PC-3 (cell line): ENCODE data around the gene LHFPL5.

ENCODE experiments used
- EZH2 ChIP-seq: fragments of 300-600 bp; sonication (generic); IDR thresholded peaks from one replicate; pipeline ENCODE4 v1.6.1; 2017; ENCODE audit warnings: antibody characterized with exemption, mild to moderate bottlenecking, low read length; ENCODE audit not compliant: unreplicated experiment
- EZH2phosphoT487 ChIP-seq: fragments of 300-600 bp; sonication (generic); IDR thresholded peaks from 2 replicates; pipeline ENCODE4 v1.6.1; 2018; ENCODE audit warnings: mild to moderate bottlenecking, antibody characterized with exemption, low read length, borderline replicate concordance
- TF ChIP-seq, protein P1 (sequence below): fragments of 300-600 bp; sonication (generic); conservative IDR thresholded peaks from 2 replicates; pipeline ENCODE4 v1.5.1; 2017; ENCODE audit warnings: antibody characterized with exemption, low read depth, mild to moderate bottlenecking, low read length

DNA sequence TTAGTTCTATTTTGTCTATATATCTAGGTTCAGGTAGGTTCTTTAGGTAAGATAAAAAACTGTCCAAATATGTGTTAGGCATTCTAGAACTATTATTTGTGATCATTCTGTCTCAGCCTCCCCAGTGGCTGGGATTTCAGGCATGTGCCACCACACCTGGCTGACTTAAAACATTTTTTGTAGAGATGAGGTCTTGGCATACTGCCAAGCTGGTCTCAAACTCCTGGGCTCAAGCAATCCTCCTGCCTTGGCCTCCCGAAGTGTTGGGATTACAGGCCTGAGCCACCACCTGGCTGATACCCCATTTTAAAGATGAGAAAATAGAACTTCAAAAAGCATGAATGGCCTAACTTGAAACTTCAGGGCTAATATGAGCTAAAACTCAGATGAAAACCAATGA is 33.9 kb downstream of the LHFPL5 start:
- TF ChIP-seq, protein P1, sequence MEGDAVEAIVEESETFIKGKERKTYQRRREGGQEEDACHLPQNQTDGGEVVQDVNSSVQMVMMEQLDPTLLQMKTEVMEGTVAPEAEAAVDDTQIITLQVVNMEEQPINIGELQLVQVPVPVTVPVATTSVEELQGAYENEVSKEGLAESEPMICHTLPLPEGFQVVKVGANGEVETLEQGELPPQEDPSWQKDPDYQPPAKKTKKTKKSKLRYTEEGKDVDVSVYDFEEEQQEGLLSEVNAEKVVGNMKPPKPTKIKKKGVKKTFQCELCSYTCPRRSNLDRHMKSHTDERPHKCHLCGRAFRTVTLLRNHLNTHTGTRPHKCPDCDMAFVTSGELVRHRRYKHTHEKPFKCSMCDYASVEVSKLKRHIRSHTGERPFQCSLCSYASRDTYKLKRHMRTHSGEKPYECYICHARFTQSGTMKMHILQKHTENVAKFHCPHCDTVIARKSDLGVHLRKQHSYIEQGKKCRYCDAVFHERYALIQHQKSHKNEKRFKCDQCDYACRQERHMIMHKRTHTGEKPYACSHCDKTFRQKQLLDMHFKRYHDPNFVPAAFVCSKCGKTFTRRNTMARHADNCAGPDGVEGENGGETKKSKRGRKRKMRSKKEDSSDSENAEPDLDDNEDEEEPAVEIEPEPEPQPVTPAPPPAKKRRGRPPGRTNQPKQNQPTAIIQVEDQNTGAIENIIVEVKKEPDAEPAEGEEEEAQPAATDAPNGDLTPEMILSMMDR: no peak
- no peak for TF ChIP-seq EZH2
- no peak for TF ChIP-seq EZH2phosphoT487
